ENCODE results near the gene CDK16. TPM values are rescaled to one million over a fixed set of nuclear protein-coding genes. Genes with fewer than 3 reads are reported as not detected.

The CDK16 gene
- total and polyA plus RNA-seq, 9 of the 15 experiments (the other 6 are each of a cell fraction or from before 2014, with no cell fraction given) = 3.9 to 104 (median 57.5) TPM

DNA sequence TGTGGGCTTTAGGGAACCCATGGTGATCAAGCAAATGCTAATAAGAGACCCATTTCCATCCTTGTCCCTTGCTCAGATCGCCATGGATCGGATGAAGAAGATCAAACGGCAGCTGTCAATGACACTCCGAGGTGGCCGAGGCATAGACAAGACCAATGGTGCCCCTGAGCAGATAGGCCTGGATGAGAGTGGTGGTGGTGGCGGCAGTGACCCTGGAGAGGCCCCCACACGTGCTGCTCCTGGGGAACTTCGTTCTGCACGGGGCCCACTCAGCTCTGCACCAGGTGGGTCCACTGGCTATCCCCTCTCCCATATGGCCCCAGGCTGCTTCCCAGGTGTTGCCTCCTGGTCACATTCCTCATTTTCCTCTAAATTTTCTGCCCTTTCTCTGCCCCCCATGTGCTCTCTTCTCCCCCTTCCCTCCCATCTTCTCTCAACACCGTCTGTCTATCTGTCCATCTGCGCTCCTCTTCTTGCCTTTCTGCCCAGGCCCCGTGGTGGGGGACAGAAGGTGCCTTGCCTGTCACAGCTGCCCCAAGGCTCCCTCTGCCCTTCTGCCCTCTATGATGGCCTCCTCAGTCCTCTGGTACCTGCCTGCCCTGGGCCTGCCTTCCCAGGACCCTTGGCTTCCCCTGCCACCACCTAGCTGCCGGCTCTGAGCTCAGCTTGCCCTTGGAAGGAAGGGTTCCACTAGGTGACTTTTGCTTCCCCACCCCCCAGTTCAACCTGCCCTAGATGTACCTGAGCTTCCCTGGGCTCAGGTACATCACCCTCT, 5.2 kb downstream of the CDK16 start:
- H3K4me1 ChIP-seq (replicated peaks in 1 of 2; ENCODE audit: control insufficient read depth in 2 of 2, insufficient read depth in 2 of 2, low read length in 2 of 2) = peaks cover 12 to 21% of the 10 kb centered on the region in 2 experiments; a peak in 4 of 5 replicates
- no peak overlapping the region for H3K4me2 ChIP-seq (ENCODE audit: insufficient read depth, low read length)
- H3K36me3 ChIP-seq (ENCODE audit: control insufficient read depth, insufficient read depth, low read length) = peaks cover 82% of the 10 kb centered on the region; the same call in 2 of the 3 replicates
- FAIRE-seq (no peak), ATAC-seq (no peak), DNase-seq (ENCODE audit: extremely low read depth in 1 of 4, low spot score in 3 of 4) (no peak)
- H2AFZ ChIP-seq (ENCODE audit: low read depth, low read length) = no peak overlapping the region
- H3K9ac ChIP-seq (ENCODE audit: insufficient read depth in 1 of 2, low read depth in 2 of 2, low read length in 2 of 2) = no peak overlapping the region
- POLR2A ChIA-PET = interaction anchor here (2.1 kb wide), 1 partner anchor 9 kb away, joined by 10 read pairs; the partner anchor contains the start of gene USP11
- H3K27ac ChIP-seq (ENCODE audit: extremely low read depth, low read depth, low read length) = no peak overlapping the region
- no peak overlapping the region for H3K4me3 ChIP-seq
- H3K9me3 ChIP-seq (replicated peaks; ENCODE audit: control insufficient read depth, insufficient read depth, low read depth, low read length) = no peaks in the 10 kb centered on the region
- no TSS peak for BruUV-seq (replicated peaks)
- H3K9me1 ChIP-seq (ENCODE audit: control insufficient read depth, insufficient read depth, low read length) = peaks cover 7% of the 10 kb centered on the region
- CTCF ChIA-PET (ENCODE audit: low intra/inter-chr PET ratio) = no interaction called here
- H3K27me3 ChIP-seq (ENCODE audit: control insufficient read depth in 2 of 2, insufficient read depth in 2 of 2, low read length in 2 of 2) = no peaks in the 10 kb centered on the region
- in situ Hi-C loops (cut with MboI) = no loop called here
- TF ChIP-seq POLR2G (IDR thresholded peaks at IDR 0.05; ENCODE audit: low read depth, low read length) = 0 out of 2 replicates have a peak, but pooled peaks have one; percentile 5
- no peak for TF ChIP-seq SAFB2 (IDR thresholded peaks at IDR 0.05; ENCODE audit: borderline replicate concordance, low read depth, low read length, severe bottlenecking)
- no peak for TF ChIP-seq NR4A1 (CRISPR knock-in tag; IDR thresholded peaks at IDR 0.05)
- TF ChIP-seq NR4A1 (tag; IDR thresholded peaks at IDR 0.05) = no peak
- no peak for TF ChIP-seq MCM5 (IDR thresholded peaks at IDR 0.05; ENCODE audit: low read depth)
- TF ChIP-seq EP400 (IDR thresholded peaks at IDR 0.05) = no peak
- TF ChIP-seq ZBTB1 (CRISPR knock-in tag; IDR thresholded peaks at IDR 0.05; ENCODE audit: borderline replicate concordance, low read depth) = no peak
- no peak for TF ChIP-seq ZNF232 (CRISPR knock-in tag; IDR thresholded peaks at IDR 0.05)
- no peak for TF ChIP-seq FOXK2 (conservative IDR thresholded peaks at IDR 0.05 in 1 of 2, IDR thresholded peaks at IDR 0.05 in 1 of 2; ENCODE audit: low read depth in 2 of 2)
- H4K20me1 ChIP-seq (replicated peaks; ENCODE audit: control insufficient read depth, insufficient read depth, low read length) = peaks cover 29% of the 10 kb centered on the region
- intact Hi-C loops (cut with micrococcal nuclease) = no loop called here
- peaks cover 41% of the 10 kb centered on the region for H3K79me2 ChIP-seq (ENCODE audit: control insufficient read depth, insufficient read depth, low read length)
- WGBS (ENCODE audit: insufficient coverage, low coverage, missing lambda C conversion rate) = 91% methylated on average over 6 of the region's 13 CpGs
